ENCODE results near the gene PCAT6.

PCAT6 gene

DNA sequence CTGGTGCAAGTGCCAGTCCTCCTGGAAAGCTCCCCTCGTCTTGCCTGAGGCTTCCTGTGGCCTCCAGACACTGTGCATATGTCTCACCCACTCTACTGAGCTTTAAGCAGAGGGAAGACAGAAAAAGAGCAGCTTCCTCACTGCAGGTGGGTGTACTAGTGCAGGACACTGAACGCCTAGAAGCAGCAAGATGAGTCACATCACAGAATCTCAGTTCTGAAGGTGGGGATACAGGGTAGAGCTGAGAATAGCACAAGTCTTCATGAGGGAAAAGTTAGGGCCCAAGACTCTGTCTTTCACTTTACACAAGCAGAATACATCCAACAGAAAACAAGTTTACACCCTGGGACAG is 37.4 kb downstream of the PCAT6 start:
- no peak for DNase-seq (ENCODE audit: low read depth, low spot score)
- H3K9me3 ChIP-seq (ENCODE audit: low read depth, low read length) = no peaks in the 10 kb centered on the region
- no peak for TF ChIP-seq FOXP2 (optimal IDR thresholded peaks at IDR 0.05; ENCODE audit: control extremely low read depth, extremely low read length, insufficient read depth)
- H3K27ac ChIP-seq = no peak overlapping the region
- no peaks in the 10 kb centered on the region for H3K36me3 ChIP-seq (ENCODE audit: insufficient read depth, low read length)
- no peak overlapping the region for H3K9ac ChIP-seq (ENCODE audit: insufficient read length)
- H3K4me3 ChIP-seq = no peak overlapping the region

DNA sequence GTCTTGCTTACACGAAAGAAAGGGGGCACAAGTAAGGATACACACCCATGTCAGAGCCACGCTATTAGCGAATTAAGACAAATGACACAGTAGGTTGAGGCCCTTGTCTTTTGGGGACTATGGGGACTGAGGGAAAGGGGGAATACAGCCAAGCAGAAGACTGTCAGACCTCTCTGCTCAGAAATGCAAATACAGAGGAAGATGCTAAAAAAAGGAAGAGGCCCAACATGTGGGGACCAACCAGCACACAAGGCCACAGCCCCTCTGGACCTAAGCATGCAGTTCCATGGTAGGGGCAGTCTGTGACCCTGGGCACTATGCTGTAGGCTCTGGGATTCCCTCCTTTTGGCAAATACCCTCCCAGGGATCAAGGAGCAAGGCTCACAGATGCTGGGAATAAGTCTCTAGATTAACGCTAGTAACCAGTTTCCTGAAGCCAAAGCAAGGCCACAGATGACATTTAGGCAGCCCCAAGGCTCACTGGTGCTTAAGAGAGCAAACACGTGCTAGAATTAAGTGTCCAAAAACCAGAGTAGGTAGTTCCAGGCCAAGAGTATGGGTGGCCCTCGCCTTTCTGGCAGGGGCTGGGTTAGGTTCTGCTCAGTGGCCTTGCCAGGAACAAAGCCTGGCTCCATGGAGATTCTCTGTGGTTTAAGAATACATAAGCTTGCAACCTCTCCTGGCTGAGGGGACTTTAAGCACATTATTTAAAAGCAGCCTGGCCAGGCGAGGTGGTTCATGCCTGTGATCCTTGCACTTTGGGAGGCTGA is 40.0 kb downstream of the PCAT6 start:
- Histone ChIP-seq H3K36me3 (ENCODE audit: insufficient read depth, low read length) (no peaks in the 10 kb centered on the region), H3K27ac (no peak overlapping the region), H3K4me3 (no peak overlapping the region), H3K9ac (ENCODE audit: insufficient read length) (no peak overlapping the region), H3K9me3 (ENCODE audit: low read depth, low read length) (no peaks in the 10 kb centered on the region)
- TF ChIP-seq EZH2 (IDR thresholded peaks at IDR 0.05) = no peak
- no peak for DNase-seq (ENCODE audit: low read depth, low spot score)

DNA sequence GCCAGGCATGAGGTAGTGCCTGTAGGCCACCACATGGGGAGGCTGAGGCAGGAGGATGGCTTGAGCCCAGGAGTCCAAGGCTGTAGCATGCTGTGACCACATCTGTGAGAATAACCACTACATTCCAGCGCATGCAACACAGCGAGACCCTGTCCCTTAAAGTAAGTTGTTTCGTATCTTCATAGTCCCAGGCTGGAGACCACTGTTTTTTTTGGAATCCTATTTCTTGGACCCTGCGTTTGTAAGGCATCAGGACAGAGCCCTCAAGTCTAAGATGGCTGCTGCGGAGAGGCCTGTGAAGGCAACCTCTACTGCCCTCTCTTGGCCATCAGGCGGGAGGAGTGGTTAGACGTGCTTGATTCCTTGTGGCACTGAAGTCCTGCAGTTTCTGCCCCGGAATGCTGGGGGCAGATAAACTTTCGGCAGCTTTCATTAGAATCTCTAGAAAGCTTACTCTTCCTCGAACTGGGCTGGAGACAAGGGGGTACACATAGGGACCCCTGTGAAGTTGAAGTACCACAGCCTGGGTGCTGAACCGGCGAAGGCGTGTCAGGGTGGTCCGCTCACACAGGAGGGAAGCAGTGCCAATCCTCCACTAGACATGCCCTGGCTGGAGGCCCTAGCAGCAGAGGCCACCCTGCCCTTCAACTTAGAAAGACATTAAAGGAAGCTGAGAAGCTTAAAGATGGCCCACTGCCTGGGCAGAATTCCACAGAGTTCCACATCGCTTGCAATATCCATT is 41.6 kb downstream of the PCAT6 start:
- no peak overlapping the region for H3K4me3 ChIP-seq
- no peaks in the 10 kb centered on the region for H3K9me3 ChIP-seq (ENCODE audit: low read depth, low read length)
- H3K36me3 ChIP-seq (ENCODE audit: insufficient read depth, low read length) = no peaks in the 10 kb centered on the region
- H3K27ac ChIP-seq = no peak overlapping the region
- TF ChIP-seq FOXP2 (optimal IDR thresholded peaks at IDR 0.05; ENCODE audit: control extremely low read depth, extremely low read length, insufficient read depth) = no peak
- no peak overlapping the region for H3K9ac ChIP-seq (ENCODE audit: insufficient read length)
- no peak for DNase-seq (ENCODE audit: low read depth, low spot score)

DNA sequence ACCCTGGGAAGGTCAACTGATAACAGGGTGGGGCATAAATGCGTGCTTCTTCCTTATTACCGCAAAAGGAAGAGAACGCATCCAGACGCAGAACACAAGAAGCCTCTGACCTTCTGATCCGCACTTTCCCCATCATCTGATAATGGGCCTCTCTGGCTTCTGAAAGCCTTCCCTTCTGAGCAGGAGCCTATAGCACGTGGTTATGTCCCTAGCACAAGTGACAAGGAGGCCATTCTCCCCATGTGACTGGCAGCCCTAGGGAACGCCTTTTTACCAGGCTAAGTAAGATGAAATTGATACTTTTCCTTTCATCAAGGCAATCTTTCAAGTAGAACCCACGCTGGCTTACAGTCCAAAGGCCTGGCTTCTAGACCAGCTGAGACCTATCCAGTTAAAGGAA is 44.0 kb downstream of the PCAT6 start:
- Histone ChIP-seq H3K9me3 (ENCODE audit: low read depth, low read length) (no peaks in the 10 kb centered on the region), H3K27ac (no peak overlapping the region), H3K36me3 (ENCODE audit: insufficient read depth, low read length) (no peaks in the 10 kb centered on the region), H3K9ac (ENCODE audit: insufficient read length) (no peak overlapping the region), H3K4me3 (no peak overlapping the region)
- no peak for DNase-seq (ENCODE audit: low read depth, low spot score)
- TF ChIP-seq POLR2AphosphoS5 (IDR thresholded peaks at IDR 0.05; ENCODE audit: borderline replicate concordance, low read depth, low read length) (no peak), EZH2 (IDR thresholded peaks at IDR 0.05) (no peak), FOXP2 (optimal IDR thresholded peaks at IDR 0.05; ENCODE audit: control extremely low read depth, extremely low read length, insufficient read depth) (no peak)

DNA sequence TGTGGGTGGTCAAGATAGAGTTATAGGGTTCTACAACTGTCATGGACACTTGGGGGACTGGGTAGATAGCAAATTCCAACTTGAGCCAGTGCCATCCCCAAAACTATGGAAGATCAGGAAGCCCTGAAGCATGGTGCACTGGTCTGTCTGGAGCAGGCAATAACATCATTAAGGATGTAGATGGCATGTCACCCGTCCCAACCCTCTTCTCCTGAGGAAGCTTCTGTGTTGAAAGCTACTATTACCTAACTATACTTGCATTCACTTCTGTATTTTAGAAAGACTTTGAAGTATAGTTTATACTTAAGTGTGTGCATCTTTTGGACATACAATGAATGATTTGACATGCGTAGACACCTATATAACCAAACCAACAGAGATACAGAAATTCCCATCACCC is 45.3 kb downstream of the PCAT6 start:
- no peaks in the 10 kb centered on the region for H3K9me3 ChIP-seq (ENCODE audit: low read depth, low read length)
- no peak overlapping the region for H3K9ac ChIP-seq (ENCODE audit: insufficient read length)
- no peaks in the 10 kb centered on the region for H3K36me3 ChIP-seq (ENCODE audit: insufficient read depth, low read length)
- DNase-seq (ENCODE audit: low read depth, low spot score) = no peak
- no peak overlapping the region for H3K27ac ChIP-seq
- TF ChIP-seq FOXP2 (optimal IDR thresholded peaks at IDR 0.05; ENCODE audit: control extremely low read depth, extremely low read length, insufficient read depth) (no peak), EZH2 (IDR thresholded peaks at IDR 0.05) (no peak), POLR2AphosphoS5 (IDR thresholded peaks at IDR 0.05; ENCODE audit: borderline replicate concordance, low read depth, low read length) (no peak)
- no peak overlapping the region for H3K4me3 ChIP-seq

DNA sequence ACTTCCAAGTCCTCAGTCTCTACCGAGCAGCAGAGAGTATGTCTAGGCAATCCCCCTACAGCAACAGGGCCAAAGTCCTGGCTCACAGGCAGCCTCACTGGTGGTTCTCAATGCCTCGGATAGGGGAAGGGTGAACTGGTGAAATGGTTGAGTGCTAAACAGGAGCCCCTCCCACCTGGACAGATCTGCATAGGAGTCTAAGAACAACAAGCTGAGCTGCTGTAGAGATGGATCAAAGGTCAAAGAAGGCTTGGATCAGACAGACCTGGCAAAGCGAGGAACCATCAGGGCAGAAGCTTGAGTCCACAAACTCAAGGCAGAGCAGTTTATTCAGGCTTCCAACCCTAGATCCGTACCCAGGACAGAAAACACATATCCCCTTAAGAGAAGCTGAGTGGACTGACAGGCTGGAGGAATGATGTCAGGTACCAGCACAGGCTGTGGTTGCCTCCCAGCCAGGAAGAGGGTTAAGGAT is 46.4 kb downstream of the PCAT6 start:
- Histone ChIP-seq H3K9ac (ENCODE audit: insufficient read length) (no peak overlapping the region), H3K36me3 (ENCODE audit: insufficient read depth, low read length) (no peaks in the 10 kb centered on the region)

DNA sequence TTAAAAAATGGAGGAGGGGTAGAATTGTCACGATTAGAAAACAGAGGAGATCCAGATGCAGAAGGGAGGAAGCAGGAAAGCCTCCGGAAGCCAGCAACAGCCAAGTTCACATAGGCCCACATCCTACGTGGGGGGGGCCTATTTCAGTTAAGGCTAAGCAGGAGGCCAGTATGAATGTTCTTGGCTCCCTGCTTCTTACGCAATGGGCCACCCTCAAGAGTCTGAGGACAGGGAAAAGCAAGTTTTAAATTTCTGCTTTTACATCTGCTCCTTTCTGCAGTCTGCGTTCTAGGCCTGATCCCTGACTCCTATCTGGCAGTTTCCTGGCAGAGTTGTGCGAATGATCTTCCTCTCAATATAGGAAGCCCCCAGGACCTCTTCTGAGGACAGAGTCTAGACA is 47.6 kb downstream of the PCAT6 start:
- Histone ChIP-seq H3K4me3 (no peak overlapping the region), H3K9me3 (ENCODE audit: low read depth, low read length) (no peaks in the 10 kb centered on the region), H3K9ac (ENCODE audit: insufficient read length) (no peak overlapping the region), H3K36me3 (ENCODE audit: insufficient read depth, low read length) (no peaks in the 10 kb centered on the region), H3K27ac (no peak overlapping the region)
- TF ChIP-seq FOXP2 (optimal IDR thresholded peaks at IDR 0.05; ENCODE audit: control extremely low read depth, extremely low read length, insufficient read depth) (no peak), POLR2AphosphoS5 (IDR thresholded peaks at IDR 0.05; ENCODE audit: borderline replicate concordance, low read depth, low read length) (no peak), EZH2 (IDR thresholded peaks at IDR 0.05) (no peak)
- DNase-seq (ENCODE audit: low read depth, low spot score) = no peak

More for the DNA sequence above, 46.4 kb downstream of the PCAT6 start:
- TF ChIP-seq EZH2 (IDR thresholded peaks at IDR 0.05) (no peak), POLR2AphosphoS5 (IDR thresholded peaks at IDR 0.05; ENCODE audit: borderline replicate concordance, low read depth, low read length) (no peak), FOXP2 (optimal IDR thresholded peaks at IDR 0.05; ENCODE audit: control extremely low read depth, extremely low read length, insufficient read depth) (no peak)
- DNase-seq (ENCODE audit: low read depth, low spot score) = no peak
- Histone ChIP-seq H3K4me3 (no peak overlapping the region), H3K9me3 (ENCODE audit: low read depth, low read length) (no peaks in the 10 kb centered on the region), H3K27ac (no peak overlapping the region)

DNA sequence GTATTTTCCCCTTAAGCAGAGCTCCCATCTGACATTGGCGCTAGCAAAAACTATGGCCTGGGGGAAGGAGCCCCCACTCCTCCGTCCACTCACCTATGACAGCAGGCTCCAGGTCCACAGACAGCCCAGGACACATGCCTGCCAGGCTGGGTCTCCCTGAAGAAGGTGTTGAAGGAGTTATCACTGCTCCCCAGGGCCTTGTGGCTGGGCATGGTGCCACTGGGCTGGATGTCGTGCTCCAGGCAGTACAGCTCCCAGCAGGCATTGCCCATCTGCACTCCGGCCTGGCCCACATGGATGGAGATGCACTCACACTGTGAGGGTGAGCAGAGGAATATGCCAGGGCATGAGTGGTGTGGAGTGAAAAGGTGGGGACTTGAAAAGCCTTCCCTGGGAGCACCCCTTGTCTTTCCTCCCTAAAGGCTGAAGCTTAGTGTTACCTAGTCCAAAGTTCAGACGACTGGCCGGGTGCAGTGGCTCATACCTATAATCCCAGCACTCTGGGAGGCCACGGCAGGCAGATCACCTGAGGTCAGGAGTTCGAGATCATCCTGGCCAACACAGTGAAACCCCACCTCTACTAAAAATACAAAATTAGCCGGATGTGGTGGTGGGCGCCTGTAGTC is 48.1 kb downstream of the PCAT6 start:
- no peak for TF ChIP-seq FOXP2 (optimal IDR thresholded peaks at IDR 0.05; ENCODE audit: control extremely low read depth, extremely low read length, insufficient read depth)
- no peak for TF ChIP-seq EZH2 (IDR thresholded peaks at IDR 0.05)
- no peak for TF ChIP-seq POLR2AphosphoS5 (IDR thresholded peaks at IDR 0.05; ENCODE audit: borderline replicate concordance, low read depth, low read length)
- Histone ChIP-seq H3K36me3 (ENCODE audit: insufficient read depth, low read length) (no peaks in the 10 kb centered on the region), H3K4me3 (no peak overlapping the region), H3K27ac (no peak overlapping the region), H3K9me3 (ENCODE audit: low read depth, low read length) (no peaks in the 10 kb centered on the region), H3K9ac (ENCODE audit: insufficient read length) (no peak overlapping the region)
- no peak for DNase-seq (ENCODE audit: low read depth, low spot score)
